HepG2 (cell line): ENCODE measurements around the gene NEDD4L. TPM values are rescaled to one million over a fixed set of nuclear protein-coding genes. Genes with fewer than 3 reads are reported as not detected.

Experiments
- ATAC-seq: fragments of 200-7000 bp; cut with Tn5 transposase; 3 replicates; pipeline ENCODE4 v1.9.1; 2020; ENCODE audit warnings: mild to moderate bottlenecking, moderate library complexity
- BruUV-seq: library from RNA; stranded (reverse); fragments of 400-500 nt; replicated peaks from 2 replicates; lab custom pipeline; 2021; lab: Mats Ljungman, UMichigan
- CTCF ChIA-PET: fragments of 300-600 bp; formaldehyde crosslinking; extraction: SDS; loops from one replicate; lab custom pipeline; 2021; ENCODE audit warnings: low total read pairs, inconsistent platforms, low intra/inter-chr PET ratio; lab: Yijun Ruan, JAX
- POLR2A ChIA-PET: fragments of 350-600 bp; sonication (Branson Sonifier 250); formaldehyde crosslinking; loops from one replicate; lab custom pipeline; 2020; ENCODE audit warnings: antibody characterized with exemption, inconsistent platforms; lab: Yijun Ruan, JAX
- DNase-seq: peaks from one replicate; pipeline ENCODE4 v3.0.0-alpha.2; 2015; ENCODE audit warnings: low spot score
- FAIRE-seq: peaks from 3 replicates; lab custom pipeline; 2011; peaks lifted over from hg19 to GRCh38; lab: Jason Lieb, UNC
- H2AFZ ChIP-seq: one replicate; pipeline ENCODE4 v1.6.1; 2011; ENCODE audit warnings: low read length, inconsistent platforms
- H3K27ac ChIP-seq: fragments of 300-600 bp; 3 replicates; pipeline ENCODE4 v1.8.0; 2011; ENCODE audit warnings: mixed run types, mild to moderate bottlenecking, mixed read lengths, low read length, inconsistent platforms; ENCODE audit not compliant: insufficient read depth; ENCODE audit errors: extremely low read length
- H3K27me3 ChIP-seq, 2 experiments: fragments of 200-600 bp in 1 of 2; 2 replicates in 1 of 2; 3 replicates in 1 of 2; pipeline versions ENCODE4 v1.6.0 to v1.8.0; 2011; ENCODE audit warnings: low read length in 2 of 2, mild to moderate bottlenecking in 2 of 2, moderate library complexity in 2 of 2, inconsistent platforms in 1 of 2; ENCODE audit not compliant: insufficient read depth in 2 of 2, control insufficient read depth in 1 of 2
- H3K36me3 ChIP-seq, 2 experiments: fragments of 200-600 bp in 1 of 2; replicated peaks in 1 of 2; 2 replicates in 1 of 2; 3 replicates in 1 of 2; pipeline versions ENCODE4 v1.5.1 to v1.8.0; 2011; ENCODE audit warnings: low read length in 2 of 2, inconsistent platforms in 1 of 2; ENCODE audit not compliant: insufficient read depth in 2 of 2, control insufficient read depth in 1 of 2
- H3K4me1 ChIP-seq: 2 replicates; pipeline ENCODE4 v1.5.1; 2012; ENCODE audit warnings: low read length, inconsistent platforms; ENCODE audit not compliant: insufficient read depth
- H3K4me2 ChIP-seq: 2 replicates; pipeline ENCODE4 v1.6.0; 2011; ENCODE audit warnings: low read depth, low read length, inconsistent platforms
- H3K4me3 ChIP-seq, 3 experiments: fragments of 200-600 bp in 1 of 3; sonication (generic), shearing (Covaris generic) in 1 of 3; replicated peaks in 1 of 3; 2 replicates each; pipeline ENCODE4 v1.5.1; 2011 to 2016; ENCODE audit warnings: low read length in 3 of 3, inconsistent platforms in 2 of 3, low read depth in 2 of 3, mild to moderate bottlenecking in 2 of 3, control low read depth in 1 of 3, mixed read lengths in 1 of 3; ENCODE audit not compliant: insufficient read depth in 1 of 3
- H3K79me2 ChIP-seq: one replicate; pipeline ENCODE4 v1.6.1; 2011; ENCODE audit warnings: low read length, inconsistent platforms; ENCODE audit not compliant: insufficient read depth
- H3K9ac ChIP-seq: 2 replicates; pipeline ENCODE4 v1.6.0; 2011; ENCODE audit warnings: mild to moderate bottlenecking, low read depth, low read length, inconsistent platforms; ENCODE audit not compliant: insufficient read depth
- H3K9me3 ChIP-seq: 2 replicates; pipeline ENCODE4 v1.5.1; 2012; ENCODE audit warnings: mild to moderate bottlenecking, low read length
- H4K20me1 ChIP-seq: 2 replicates; pipeline ENCODE4 v1.6.0; 2011; ENCODE audit warnings: inconsistent platforms, mild to moderate bottlenecking, low read length, moderate library complexity; ENCODE audit not compliant: insufficient read depth
- HNRNPK ChIP-seq: fragments of 200-400 bp; formaldehyde crosslinking; IDR thresholded peaks from 2 replicates; pipeline ENCODE4 v1.6.1; 2018; ENCODE audit warnings: low read length, low read depth, moderate library complexity, mild to moderate bottlenecking; ENCODE audit not compliant: poor library complexity, severe bottlenecking
- RAD21 ChIP-seq: fragments of 450-650 bp; formaldehyde crosslinking; IDR thresholded peaks from 2 replicates; pipeline ENCODE4 v1.5.0; 2020; ENCODE audit warnings: mild to moderate bottlenecking
- WGBS: methylation state at CpG from one replicate; pipeline ENCODE4 v1.1.6; 2017; ENCODE audit warnings: low lambda C conversion rate; 5-methylcytosine and 5-hydroxymethylcytosine counted together
- in situ Hi-C: cut with HindIII; loops from 2 replicates; pipeline ENCODE4 v1.10.0; 2017; ENCODE audit warnings: low pct_unique_long_range_greater_than_20kb; ENCODE audit not compliant: extremely low pct_ligation_motif_present
- intact Hi-C: fragments of 100-400 bp; cut with micrococcal nuclease; formaldehyde crosslinking; loops from one replicate; pipeline ENCODE4 v1.10.0; 2022; ENCODE audit not compliant: unreplicated experiment
- microRNA counts: library from miRNA; unstranded; fragments of <30 nt; microRNA quantifications from one replicate; lab custom pipeline; 2015
- microRNA-seq: library from miRNA; unstranded; fragments of <30 nt; microRNA quantifications from one replicate; pipeline ENCODE4, GENCODE V29; 2020
- polyA plus RNA-seq, 8 experiments: library from polyadenylated mRNA; depleted of rRNA in 3 of 8; stranded (reverse) in 7 of 8; unstranded in 1 of 8; fragments of >200 nt; fragmentation: Illumina TruSeq in 4 of 8; extraction: Trizol in 4 of 8; gene quantifications; 2 replicates each; pipeline versions ENCODE4 v1.2.1 to v1.2.3, GENCODE V29; 2011 to 2016; ENCODE audit warnings: low read depth in 4 of 8, missing spikeins in 1 of 8, mixed read lengths in 1 of 8; ENCODE audit not compliant: insufficient read depth in 1 of 8
- small RNA-seq, 3 experiments: library from RNA; depleted of rRNA; stranded (forward); fragments of <200 nt; gene quantifications; one replicate each; pipeline ENCODE3, GENCODE V24; 2012; ENCODE audit warnings: low read depth in 2 of 3, low replicate concordance in 1 of 3; ENCODE audit not compliant: insufficient read length in 3 of 3, insufficient read depth in 2 of 3
- total RNA-seq, 5 experiments: library from RNA; depleted of rRNA; stranded (reverse); fragments of >200 nt; fragmentation: Illumina TruSeq; extraction: Trizol; gene quantifications; 2 replicates each; pipeline ENCODE4 v1.2.3, GENCODE V29; 2016; ENCODE audit warnings: low read depth in 1 of 5
- TF ChIP-seq, protein P1 (sequence below), 2 experiments: fragments of 450-650 bp in 1 of 2; sonication (generic) in 1 of 2; formaldehyde crosslinking; IDR thresholded peaks; 2 replicates each; pipeline versions ENCODE4 v1.5.0 to v1.8.0; 2020 to 2022; ENCODE audit warnings: mild to moderate bottlenecking in 1 of 2, missing genetic modification reagents in 1 of 2
- TF ChIP-seq, protein P2 (sequence below): sonication (generic); formaldehyde crosslinking; IDR thresholded peaks from 2 replicates; pipeline ENCODE4 v1.5.1; 2020; ENCODE audit warnings: mild to moderate bottlenecking, missing genetic modification reagents, moderate library complexity

The NEDD4L gene
- total and polyA plus RNA-seq, 2 of the 13 experiments (the other 11 are each of a cell fraction or from before 2014, with no cell fraction given) = 168 to 390 TPM

- TF ChIP-seq, protein P1, sequence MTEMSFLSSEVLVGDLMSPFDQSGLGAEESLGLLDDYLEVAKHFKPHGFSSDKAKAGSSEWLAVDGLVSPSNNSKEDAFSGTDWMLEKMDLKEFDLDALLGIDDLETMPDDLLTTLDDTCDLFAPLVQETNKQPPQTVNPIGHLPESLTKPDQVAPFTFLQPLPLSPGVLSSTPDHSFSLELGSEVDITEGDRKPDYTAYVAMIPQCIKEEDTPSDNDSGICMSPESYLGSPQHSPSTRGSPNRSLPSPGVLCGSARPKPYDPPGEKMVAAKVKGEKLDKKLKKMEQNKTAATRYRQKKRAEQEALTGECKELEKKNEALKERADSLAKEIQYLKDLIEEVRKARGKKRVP (CRISPR knock-in tag; IDR thresholded peaks at IDR 0.05) = no peak
- 0 out of 2 replicates have a peak, but pooled peaks have one; percentile 12 for TF ChIP-seq RAD21 (CRISPR knock-in tag)
- no peak for TF ChIP-seq HNRNPK
- TF ChIP-seq, protein P2, sequence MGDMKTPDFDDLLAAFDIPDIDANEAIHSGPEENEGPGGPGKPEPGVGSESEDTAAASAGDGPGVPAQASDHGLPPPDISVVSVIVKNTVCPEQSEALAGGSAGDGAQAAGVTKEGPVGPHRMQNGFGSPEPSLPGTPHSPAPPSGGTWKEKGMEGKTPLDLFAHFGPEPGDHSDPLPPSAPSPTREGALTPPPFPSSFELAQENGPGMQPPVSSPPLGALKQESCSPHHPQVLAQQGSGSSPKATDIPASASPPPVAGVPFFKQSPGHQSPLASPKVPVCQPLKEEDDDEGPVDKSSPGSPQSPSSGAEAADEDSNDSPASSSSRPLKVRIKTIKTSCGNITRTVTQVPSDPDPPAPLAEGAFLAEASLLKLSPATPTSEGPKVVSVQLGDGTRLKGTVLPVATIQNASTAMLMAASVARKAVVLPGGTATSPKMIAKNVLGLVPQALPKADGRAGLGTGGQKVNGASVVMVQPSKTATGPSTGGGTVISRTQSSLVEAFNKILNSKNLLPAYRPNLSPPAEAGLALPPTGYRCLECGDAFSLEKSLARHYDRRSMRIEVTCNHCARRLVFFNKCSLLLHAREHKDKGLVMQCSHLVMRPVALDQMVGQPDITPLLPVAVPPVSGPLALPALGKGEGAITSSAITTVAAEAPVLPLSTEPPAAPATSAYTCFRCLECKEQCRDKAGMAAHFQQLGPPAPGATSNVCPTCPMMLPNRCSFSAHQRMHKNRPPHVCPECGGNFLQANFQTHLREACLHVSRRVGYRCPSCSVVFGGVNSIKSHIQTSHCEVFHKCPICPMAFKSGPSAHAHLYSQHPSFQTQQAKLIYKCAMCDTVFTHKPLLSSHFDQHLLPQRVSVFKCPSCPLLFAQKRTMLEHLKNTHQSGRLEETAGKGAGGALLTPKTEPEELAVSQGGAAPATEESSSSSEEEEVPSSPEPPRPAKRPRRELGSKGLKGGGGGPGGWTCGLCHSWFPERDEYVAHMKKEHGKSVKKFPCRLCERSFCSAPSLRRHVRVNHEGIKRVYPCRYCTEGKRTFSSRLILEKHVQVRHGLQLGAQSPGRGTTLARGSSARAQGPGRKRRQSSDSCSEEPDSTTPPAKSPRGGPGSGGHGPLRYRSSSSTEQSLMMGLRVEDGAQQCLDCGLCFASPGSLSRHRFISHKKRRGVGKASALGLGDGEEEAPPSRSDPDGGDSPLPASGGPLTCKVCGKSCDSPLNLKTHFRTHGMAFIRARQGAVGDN = peak; percentile 43
- TF ChIP-seq, all 625 proteins: peak for 2
- no peaks in the 10 kb centered on the region for H3K27me3 ChIP-seq
- ATAC-seq = peak; percentile 71
- DNase-seq = peak; percentile 12
- intact Hi-C loops = no loop called here
- H3K9ac ChIP-seq = no peak overlapping the region
- H3K9me3 ChIP-seq = no peaks in the 10 kb centered on the region
- H3K4me3 ChIP-seq = no peak overlapping the region
- H3K4me1 ChIP-seq = peaks cover 48% of the 10 kb centered on the region
- in situ Hi-C loops = no loop called here
- no peaks in the 10 kb centered on the region for H3K79me2 ChIP-seq
- no TSS peak for BruUV-seq
- no peak for FAIRE-seq
- H3K36me3 ChIP-seq = no peaks in the 10 kb centered on the region
- ChIA-PET POLR2A (interaction anchor here (1.1 to 1.6 kb wide), 3 partner anchors 33 to 42 kb away, joined by 3 to 4 read pairs (median 3); no protein-coding TSS in a partner anchor), CTCF (no interaction called here)
- peak overlapping the region; percentile 23 for H2AFZ ChIP-seq
- 99% methylated on average over 4 of the region's 5 CpGs for WGBS
- H4K20me1 ChIP-seq = no peaks in the 10 kb centered on the region
- H3K27ac ChIP-seq = no peak overlapping the region
- no peak overlapping the region for H3K4me2 ChIP-seq
These were observed 405.4 kb downstream of the NEDD4L start for GRCh38 chr18:58449464-58449863.

MicroRNA genes within 50 kb of the gene (microRNA counts, 767-probe panel; counts per million panel counts)
- not detected for microRNA hsa-miR-122-5p (lab: Ali Mortazavi, UCI)

Small RNAs within 50 kb of the gene (microRNA-seq; reads per million reads assigned to microRNA genes)
- gene MIR3591 = not detected

Small RNAs within 50 kb of the gene (small RNA-seq; reads per million reads assigned to genes)
- gene HMGN1P30 (0 reads per million in 3 experiments), gene MIR3591 (0 reads per million in 3 experiments)

Other genes with a start within 250 kb of the NEDD4L start
- gene ATP8B1, start 240.9 kb upstream of the NEDD4L start, total RNA-seq (2016; rRNA removed; fragmentation: Illumina TruSeq; extraction: Trizol) = 3.7 and 4.0 TPM in 2 replicates
- gene ATP8B1, start 240.9 kb upstream of the NEDD4L start, polyA plus RNA-seq (2011; rRNA removed) = 2.3 and 2.8 TPM in 2 replicates